ENCODE results near the gene MYO18B.
A peak's percentile ranks its signal among the peaks of the same experiment; 100 is the strongest.

The MYO18B gene

GRCh38 chr22:25748704-25749103, 6.7 kb downstream of the MYO18B start:
- no peak for DNase-seq (ENCODE audit: low spot score)

- DNase-seq (ENCODE audit: low spot score): no peak
These were observed 7.6 kb downstream of the MYO18B start for GRCh38 chr22:25749420-25750169.

GRCh38 chr22:25750569-25751173, 8.7 kb downstream of the MYO18B start:
- no peak for DNase-seq (ENCODE audit: low spot score)

GRCh38 chr22:25751174-25751581, 9.2 kb downstream of the MYO18B start:
- DNase-seq (ENCODE audit: low spot score): no peak

GRCh38 chr22:25752615-25753214, 10.7 kb downstream of the MYO18B start:
- no peak for DNase-seq (ENCODE audit: low spot score)

- DNase-seq (ENCODE audit: low spot score): no peak
These were observed 11.3 kb downstream of the MYO18B start for GRCh38 chr22:25753252-25753651.

GRCh38 chr22:25754527-25755202, 12.7 kb downstream of the MYO18B start:
- no peak for DNase-seq (ENCODE audit: low spot score)

- no peak for DNase-seq (ENCODE audit: low spot score)
These were observed 15.7 kb downstream of the MYO18B start for GRCh38 chr22:25757686-25758085.

- no peak for DNase-seq (ENCODE audit: low spot score)
These were observed 16.3 kb downstream of the MYO18B start for GRCh38 chr22:25758316-25758715.

- peak; percentile 81 for DNase-seq (ENCODE audit: low spot score)
These were observed 17.8 kb downstream of the MYO18B start for GRCh38 chr22:25759825-25760231.

- no peak for DNase-seq (ENCODE audit: low spot score)
These were observed 18.3 kb downstream of the MYO18B start for GRCh38 chr22:25760294-25760693.

GRCh38 chr22:25760848-25761595, 19.0 kb downstream of the MYO18B start:
- DNase-seq (ENCODE audit: low spot score): no peak

GRCh38 chr22:25762147-25762546, 20.2 kb downstream of the MYO18B start:
- DNase-seq (ENCODE audit: low spot score): no peak

- no peak for DNase-seq (ENCODE audit: low spot score)
These were observed 21.3 kb downstream of the MYO18B start for GRCh38 chr22:25763239-25763777.

- DNase-seq (ENCODE audit: low spot score): no peak
These were observed 22.5 kb downstream of the MYO18B start for GRCh38 chr22:25764270-25765015.

- DNase-seq (ENCODE audit: low spot score): no peak
These were observed 23.0 kb downstream of the MYO18B start for GRCh38 chr22:25765016-25765367.

GRCh38 chr22:25765801-25766200, 23.8 kb downstream of the MYO18B start:
- DNase-seq (ENCODE audit: low spot score): no peak

GRCh38 chr22:25766418-25766817, 24.4 kb downstream of the MYO18B start:
- DNase-seq (ENCODE audit: low spot score): no peak

- no peak for DNase-seq (ENCODE audit: low spot score)
These were observed 28.3 kb downstream of the MYO18B start for GRCh38 chr22:25770333-25770732.

GRCh38 chr22:25772288-25772687, 30.3 kb downstream of the MYO18B start:
- no peak for DNase-seq (ENCODE audit: low spot score)

- DNase-seq (ENCODE audit: low spot score): no peak
These were observed 32.6 kb downstream of the MYO18B start for GRCh38 chr22:25774575-25775026.
